Kidney epithelial cell (primary cell): ENCODE data around the gene OR52E8. TPM values are rescaled to one million over a fixed set of nuclear protein-coding genes. Genes with fewer than 3 reads are reported as not detected.
A peak's percentile ranks its signal among the peaks of the same experiment; 100 is the strongest.

ENCODE experiments used
- DNase-seq: peaks from one replicate; pipeline ENCODE4 v3.0.0-alpha.2; 2010; ENCODE audit warnings: low read depth
- H3K27me3 ChIP-seq: 2 replicates; pipeline ENCODE4 v1.6.0; 2011; ENCODE audit warnings: low read length; ENCODE audit not compliant: control insufficient read depth, insufficient read depth
- H3K36me3 ChIP-seq: 2 replicates; pipeline ENCODE4 v1.5.1; 2011; ENCODE audit warnings: low read length; ENCODE audit not compliant: control insufficient read depth, insufficient read depth
- H3K4me3 ChIP-seq: 2 replicates; pipeline ENCODE4 v1.5.1; 2011; ENCODE audit warnings: low read depth, mild to moderate bottlenecking, control low read depth, low read length
- CTCF ChIP-seq: IDR thresholded peaks from 2 replicates; pipeline ENCODE4 v1.5.1; 2011; ENCODE audit warnings: mild to moderate bottlenecking, moderate library complexity, low read length, control low read depth, inconsistent platforms; ENCODE audit not compliant: insufficient read depth, poor library complexity, severe bottlenecking
- total RNA-seq: library from RNA; depleted of rRNA; stranded (reverse); fragments of >200 nt; gene quantifications from 2 replicates; pipeline ENCODE4 v1.2.3, GENCODE V29; 2015

The OR52E8 gene
- total RNA-seq, 1 donor from 2014 or later, result not detected

GRCh38 chr11:5818245-5818886 lies 39.1 kb downstream of the OR52E8 start:
- Histone ChIP-seq H3K36me3 (no peaks in the 10 kb centered on the region), H3K4me3 (no peak overlapping the region), H3K27me3 (no peaks in the 10 kb centered on the region)
- no peak for TF ChIP-seq CTCF
- DNase-seq, result no peak

DNA sequence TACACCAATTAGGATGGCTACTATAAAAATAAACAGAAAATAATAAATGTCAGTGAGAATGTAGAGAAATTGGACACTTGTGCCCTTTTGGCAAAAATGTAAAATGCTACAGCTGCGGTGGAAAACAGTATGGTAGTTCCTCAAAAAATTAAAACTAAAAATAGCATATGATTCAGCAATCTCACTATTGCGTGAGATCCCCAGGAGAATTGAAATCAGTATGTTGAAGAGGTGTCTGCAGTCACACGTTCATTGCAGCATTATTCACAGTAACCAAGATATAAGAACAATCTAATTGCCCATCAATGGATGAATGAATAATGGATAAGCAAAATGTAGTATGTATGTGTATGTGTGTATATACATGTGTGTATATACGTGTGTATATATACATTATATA lies 42.0 kb downstream of the OR52E8 start:
- no peak for TF ChIP-seq CTCF
- Histone ChIP-seq H3K27me3 (no peaks in the 10 kb centered on the region), H3K4me3 (no peak overlapping the region), H3K36me3 (no peaks in the 10 kb centered on the region)
- no peak for DNase-seq

DNA sequence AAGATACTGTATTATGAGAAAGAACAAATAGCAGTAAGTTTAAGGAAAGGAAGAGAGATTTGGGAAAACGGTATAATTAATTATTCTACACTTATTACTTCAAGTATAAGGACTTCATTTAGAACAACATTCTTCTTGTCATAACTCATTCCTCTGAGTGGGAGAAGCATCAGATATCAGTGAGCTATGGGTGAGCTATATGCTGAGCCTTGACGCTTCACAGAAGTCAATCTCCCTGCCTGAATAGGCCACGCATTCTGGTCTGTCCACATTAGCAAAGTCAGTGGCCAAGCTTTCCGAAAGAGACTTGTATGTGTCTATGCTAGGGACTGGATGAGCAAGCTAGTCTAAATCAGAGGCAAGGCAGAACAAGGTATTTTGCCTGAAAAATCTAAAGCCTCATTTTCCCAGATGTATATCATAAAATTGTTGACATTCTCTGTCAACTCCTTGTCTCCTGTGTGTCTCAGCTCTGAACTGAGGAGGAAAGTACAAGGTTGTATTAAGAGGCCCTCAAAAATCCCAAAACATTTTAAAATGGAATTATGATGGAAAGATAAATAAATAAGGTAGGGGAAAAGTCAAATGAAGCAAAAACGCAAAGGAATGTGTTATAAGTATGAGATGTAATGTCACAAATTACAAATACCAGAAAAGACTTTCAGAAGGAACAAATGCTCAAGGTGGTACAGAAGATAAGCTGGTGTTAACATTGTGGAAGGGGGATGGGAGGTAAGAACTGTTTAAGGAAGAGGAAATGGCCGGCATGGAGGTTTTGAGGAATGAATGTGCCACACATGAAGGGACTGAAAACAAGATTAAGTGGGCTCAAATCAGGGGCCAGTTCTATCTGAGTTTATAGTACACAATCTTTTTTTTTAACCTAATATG lies 47.3 kb downstream of the OR52E8 start:
- DNase-seq, result no peak
- TF ChIP-seq CTCF, result no peak
- no peak overlapping the region for H3K4me3 ChIP-seq
- peaks cover 7% of the 10 kb centered on the region for H3K27me3 ChIP-seq
- H3K36me3 ChIP-seq, result no peaks in the 10 kb centered on the region

- H3K36me3 ChIP-seq, result no peaks in the 10 kb centered on the region
- TF ChIP-seq CTCF, result no peak
- H3K4me3 ChIP-seq, result peak overlapping the region; percentile 49
- H3K27me3 ChIP-seq, result peaks cover 7% of the 10 kb centered on the region
- DNase-seq, result no peak
These were observed 48.4 kb downstream of the OR52E8 start for GRCh38 chr11:5809122-5809519.

DNA sequence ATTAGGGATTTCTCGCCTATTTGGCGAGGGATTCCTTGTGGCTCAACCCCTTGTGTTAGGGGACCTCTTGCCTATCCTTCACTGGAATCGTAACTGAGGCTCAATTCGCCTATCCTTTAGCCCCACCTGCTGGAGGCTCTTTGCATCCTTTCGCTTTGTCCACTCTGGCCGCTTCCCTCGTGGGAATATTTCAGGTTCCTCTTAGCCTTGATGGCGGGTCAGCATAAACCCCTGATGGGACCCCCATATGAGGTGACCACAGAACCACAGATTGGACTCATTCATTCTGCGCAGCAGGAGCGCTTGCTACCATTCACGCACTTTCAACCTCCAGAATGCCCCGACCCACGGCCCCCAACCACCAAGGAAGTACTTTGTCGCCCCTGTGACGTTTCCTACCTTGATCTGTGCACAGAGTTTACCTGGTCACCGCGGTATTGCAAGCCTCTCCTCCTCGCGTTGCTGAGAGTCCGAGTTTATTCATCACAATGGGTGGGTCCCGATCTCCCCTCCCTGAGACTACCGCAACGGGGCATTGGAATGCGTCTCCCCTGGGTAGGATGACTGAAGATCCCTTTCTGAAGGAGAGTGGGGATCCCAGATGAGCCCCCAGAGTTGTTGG lies 48.9 kb downstream of the OR52E8 start, which contains the start of gene OR52N2:
Gene OR52N2 (plus strand): TSS at position 425 of the 622 bp plus-strand sequence. CDS start 11,412 bp downstream, outside the sequence.
- H3K36me3 ChIP-seq, result no peaks in the 10 kb centered on the region
- peak within 1 kb of the TSS; percentile 49 for H3K4me3 ChIP-seq
- peaks cover 7% of the 10 kb centered on the region for H3K27me3 ChIP-seq
- TF ChIP-seq CTCF, result peak; percentile 80
- DNase-seq, result peak; percentile 9
